ENCODE results near the gene SYT5.

GRCh38 chr19:55223291-55224037, 43.4 kb upstream of the SYT5 start:
- TF ChIP-seq CTCF (IDR thresholded peaks at IDR 0.05; ENCODE audit: poor library complexity) (no peak), EZH2 (IDR thresholded peaks at IDR 0.05; ENCODE audit: borderline replicate concordance) (no peak), EZH2phosphoT487 (IDR thresholded peaks at IDR 0.05; ENCODE audit: low read depth, severe bottlenecking, unreplicated experiment) (no peak)

All from hepatocyte (in vitro differentiated cells).